Measurements from ENCODE around the gene ROR1. TPM values are rescaled to one million over a fixed set of nuclear protein-coding genes. Genes with fewer than 3 reads are reported as not detected.

ROR1 gene
- polyA plus RNA-seq, 1 of the 3 experiments (the other 2 are of a cell fraction), result 4.0 TPM

DNA sequence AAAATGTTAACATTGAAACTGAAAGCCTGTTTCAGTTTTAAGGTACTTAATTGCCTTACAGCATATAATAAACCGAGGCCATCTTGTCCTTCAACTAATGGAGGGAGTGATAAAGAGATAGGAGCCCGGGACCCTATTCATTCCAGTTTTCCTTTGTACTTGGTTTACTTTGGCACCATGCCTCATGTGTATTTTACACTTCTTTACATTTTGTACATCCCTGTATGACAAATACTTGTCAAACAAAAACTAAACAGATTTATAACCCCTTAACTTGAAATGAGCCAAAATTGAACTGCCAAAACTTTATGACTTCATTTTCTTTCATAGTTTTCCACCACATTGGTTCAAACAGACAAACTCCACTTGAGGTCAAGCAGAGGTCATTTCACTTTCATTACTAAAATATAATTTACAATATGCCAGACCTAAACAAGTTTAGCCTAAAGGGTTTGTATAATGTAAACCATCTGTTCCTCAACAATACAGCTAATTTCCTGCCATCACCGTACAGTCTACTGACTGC lies 398.7 kb downstream of the ROR1 start (continued):
- TF ChIP-seq, protein P1, sequence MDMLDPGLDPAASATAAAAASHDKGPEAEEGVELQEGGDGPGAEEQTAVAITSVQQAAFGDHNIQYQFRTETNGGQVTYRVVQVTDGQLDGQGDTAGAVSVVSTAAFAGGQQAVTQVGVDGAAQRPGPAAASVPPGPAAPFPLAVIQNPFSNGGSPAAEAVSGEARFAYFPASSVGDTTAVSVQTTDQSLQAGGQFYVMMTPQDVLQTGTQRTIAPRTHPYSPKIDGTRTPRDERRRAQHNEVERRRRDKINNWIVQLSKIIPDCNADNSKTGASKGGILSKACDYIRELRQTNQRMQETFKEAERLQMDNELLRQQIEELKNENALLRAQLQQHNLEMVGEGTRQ (IDR thresholded peaks at IDR 0.05; ENCODE audit: borderline replicate concordance, low read depth, low read length), result no peak
- TF ChIP-seq FOSL2 (IDR thresholded peaks at IDR 0.05; ENCODE audit: borderline replicate concordance, low read depth), result no peak
- no peak for TF ChIP-seq MEF2A (IDR thresholded peaks at IDR 0.05; ENCODE audit: borderline replicate concordance, low read depth)
- peak; percentile 49; the same call in 1 of the 2 replicates for TF ChIP-seq YY1 (IDR thresholded peaks at IDR 0.05; ENCODE audit: low read depth)
- TF ChIP-seq TEAD4 (IDR thresholded peaks at IDR 0.05; ENCODE audit: borderline replicate concordance, insufficient read depth), result peak; percentile 30; the same call in 1 of the 2 replicates
- TF ChIP-seq RAD21 (IDR thresholded peaks at IDR 0.05; ENCODE audit: low read length), result no peak; the same call in 1 of the 2 replicates
- peak; percentile 27; the same call in 1 of the 2 replicates for TF ChIP-seq MXI1 (IDR thresholded peaks at IDR 0.05; ENCODE audit: low read depth, low read length)
- no peak for TF ChIP-seq SIN3A (IDR thresholded peaks at IDR 0.05; ENCODE audit: borderline replicate concordance, low read depth, low read length)
- TF ChIP-seq ELF1 (IDR thresholded peaks at IDR 0.05), result no peak
- TF ChIP-seq, protein P2, sequence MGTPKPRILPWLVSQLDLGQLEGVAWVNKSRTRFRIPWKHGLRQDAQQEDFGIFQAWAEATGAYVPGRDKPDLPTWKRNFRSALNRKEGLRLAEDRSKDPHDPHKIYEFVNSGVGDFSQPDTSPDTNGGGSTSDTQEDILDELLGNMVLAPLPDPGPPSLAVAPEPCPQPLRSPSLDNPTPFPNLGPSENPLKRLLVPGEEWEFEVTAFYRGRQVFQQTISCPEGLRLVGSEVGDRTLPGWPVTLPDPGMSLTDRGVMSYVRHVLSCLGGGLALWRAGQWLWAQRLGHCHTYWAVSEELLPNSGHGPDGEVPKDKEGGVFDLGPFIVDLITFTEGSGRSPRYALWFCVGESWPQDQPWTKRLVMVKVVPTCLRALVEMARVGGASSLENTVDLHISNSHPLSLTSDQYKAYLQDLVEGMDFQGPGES (IDR thresholded peaks at IDR 0.05; ENCODE audit: low read depth, low read length), result no peak
- TF ChIP-seq RXRA (IDR thresholded peaks at IDR 0.05; ENCODE audit: borderline replicate concordance, low read depth), result peak; percentile 89

DNA sequence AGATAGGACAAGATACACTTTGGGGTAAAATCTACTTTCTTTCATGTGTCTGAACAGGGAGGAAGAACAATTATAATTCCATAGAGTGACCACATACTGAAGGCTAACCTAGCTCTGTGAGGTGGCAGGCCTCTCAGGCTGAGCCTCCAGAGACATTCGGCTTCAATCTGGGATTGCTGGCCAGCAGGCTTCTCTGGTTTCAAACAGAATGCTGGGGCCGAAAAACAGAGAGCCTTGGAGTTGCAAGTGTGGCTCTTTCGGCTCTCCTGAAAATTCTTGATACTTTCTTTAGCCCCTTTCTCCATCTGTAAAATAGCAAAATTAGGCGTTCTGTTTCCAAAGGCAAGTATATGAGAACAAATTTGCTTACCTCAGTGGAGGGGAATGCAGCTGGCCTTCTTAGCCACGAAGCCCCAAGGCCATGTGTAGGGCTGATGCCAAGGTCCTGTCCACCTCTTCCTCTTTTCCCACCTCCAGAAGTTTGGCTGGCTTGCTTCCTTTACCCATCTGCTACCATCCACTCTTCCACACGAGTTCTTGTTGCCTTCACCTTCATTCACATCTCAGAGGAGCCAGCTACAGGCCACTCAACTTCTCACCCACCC lies 399.6 kb downstream of the ROR1 start:
- Histone ChIP-seq H3K9me2 (no peaks in the 10 kb centered on the region), H3K4me2 (peak overlapping the region; percentile 51; the same call in 1 of the 2 replicates), H3K36me3 (replicated peaks in 1 of 2; ENCODE audit: control insufficient read depth in 1 of 2, insufficient read depth in 2 of 2, low read length in 1 of 2) (peaks cover 0 to 30% of the 10 kb centered on the region in 2 experiments), H3K27me3 (ENCODE audit: insufficient read depth) (no peaks in the 10 kb centered on the region), H3K9me3 (no peaks in the 10 kb centered on the region), H3F3A (replicated peaks; ENCODE audit: insufficient read depth) (peaks cover 20% of the 10 kb centered on the region), H2AFZ (ENCODE audit: low read depth) (no peak overlapping the region), H3K4me3 (ENCODE audit: low read depth in 2 of 2, low read length in 1 of 2) (no peak overlapping the region), H3K79me2 (ENCODE audit: insufficient read depth) (no peaks in the 10 kb centered on the region), H3K27ac (ENCODE audit: low read depth in 2 of 2, low read length in 1 of 2) (peak overlapping the region; percentile 91 to 100), H4K20me1 (ENCODE audit: insufficient read depth) (no peaks in the 10 kb centered on the region), H3K9ac (no peak overlapping the region; the same call in 1 of the 2 replicates), H3K4me1 (ENCODE audit: control insufficient read depth in 1 of 2, insufficient read depth in 2 of 2, low read depth in 1 of 2, low read length in 1 of 2) (peaks cover 33 to 50% of the 10 kb centered on the region in 2 experiments)
- no peak for DNase-seq
- ChIA-PET POLR2A (interaction anchor here (1.0 to 2.0 kb wide), 2 partner anchors 11 to 70 kb away, joined by 4 to 11 read pairs; no protein-coding TSS in a partner anchor), CTCF (interaction anchor here (1.1 to 3.1 kb wide), 10 partner anchors 10 to 509 kb away, joined by 3 to 16 read pairs (median 5); no protein-coding TSS in a partner anchor)
- no peak for TF ChIP-seq SMC3 (IDR thresholded peaks at IDR 0.05; ENCODE audit: low read depth, low read length)
- TF ChIP-seq RAD21 (IDR thresholded peaks at IDR 0.05; ENCODE audit: low read length), result no peak
- TF ChIP-seq EZH2phosphoT487 (IDR thresholded peaks at IDR 0.05; ENCODE audit: borderline replicate concordance, low read depth), result no peak
- TF ChIP-seq NFIC (IDR thresholded peaks at IDR 0.05; ENCODE audit: borderline replicate concordance), result no peak
- TF ChIP-seq, protein P3, sequence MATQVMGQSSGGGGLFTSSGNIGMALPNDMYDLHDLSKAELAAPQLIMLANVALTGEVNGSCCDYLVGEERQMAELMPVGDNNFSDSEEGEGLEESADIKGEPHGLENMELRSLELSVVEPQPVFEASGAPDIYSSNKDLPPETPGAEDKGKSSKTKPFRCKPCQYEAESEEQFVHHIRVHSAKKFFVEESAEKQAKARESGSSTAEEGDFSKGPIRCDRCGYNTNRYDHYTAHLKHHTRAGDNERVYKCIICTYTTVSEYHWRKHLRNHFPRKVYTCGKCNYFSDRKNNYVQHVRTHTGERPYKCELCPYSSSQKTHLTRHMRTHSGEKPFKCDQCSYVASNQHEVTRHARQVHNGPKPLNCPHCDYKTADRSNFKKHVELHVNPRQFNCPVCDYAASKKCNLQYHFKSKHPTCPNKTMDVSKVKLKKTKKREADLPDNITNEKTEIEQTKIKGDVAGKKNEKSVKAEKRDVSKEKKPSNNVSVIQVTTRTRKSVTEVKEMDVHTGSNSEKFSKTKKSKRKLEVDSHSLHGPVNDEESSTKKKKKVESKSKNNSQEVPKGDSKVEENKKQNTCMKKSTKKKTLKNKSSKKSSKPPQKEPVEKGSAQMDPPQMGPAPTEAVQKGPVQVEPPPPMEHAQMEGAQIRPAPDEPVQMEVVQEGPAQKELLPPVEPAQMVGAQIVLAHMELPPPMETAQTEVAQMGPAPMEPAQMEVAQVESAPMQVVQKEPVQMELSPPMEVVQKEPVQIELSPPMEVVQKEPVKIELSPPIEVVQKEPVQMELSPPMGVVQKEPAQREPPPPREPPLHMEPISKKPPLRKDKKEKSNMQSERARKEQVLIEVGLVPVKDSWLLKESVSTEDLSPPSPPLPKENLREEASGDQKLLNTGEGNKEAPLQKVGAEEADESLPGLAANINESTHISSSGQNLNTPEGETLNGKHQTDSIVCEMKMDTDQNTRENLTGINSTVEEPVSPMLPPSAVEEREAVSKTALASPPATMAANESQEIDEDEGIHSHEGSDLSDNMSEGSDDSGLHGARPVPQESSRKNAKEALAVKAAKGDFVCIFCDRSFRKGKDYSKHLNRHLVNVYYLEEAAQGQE (IDR thresholded peaks at IDR 0.05; ENCODE audit: low read depth, low read length), result no peak
- TF ChIP-seq, protein P4, sequence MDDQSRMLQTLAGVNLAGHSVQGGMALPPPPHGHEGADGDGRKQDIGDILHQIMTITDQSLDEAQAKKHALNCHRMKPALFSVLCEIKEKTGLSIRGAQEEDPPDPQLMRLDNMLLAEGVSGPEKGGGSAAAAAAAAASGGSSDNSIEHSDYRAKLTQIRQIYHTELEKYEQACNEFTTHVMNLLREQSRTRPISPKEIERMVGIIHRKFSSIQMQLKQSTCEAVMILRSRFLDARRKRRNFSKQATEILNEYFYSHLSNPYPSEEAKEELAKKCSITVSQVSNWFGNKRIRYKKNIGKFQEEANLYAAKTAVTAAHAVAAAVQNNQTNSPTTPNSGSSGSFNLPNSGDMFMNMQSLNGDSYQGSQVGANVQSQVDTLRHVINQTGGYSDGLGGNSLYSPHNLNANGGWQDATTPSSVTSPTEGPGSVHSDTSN (IDR thresholded peaks at IDR 0.05), result no peak
- no peak for TF ChIP-seq CHD2 (IDR thresholded peaks at IDR 0.05; ENCODE audit: low read length, partially characterized antibody)
- TF ChIP-seq, protein P2 (IDR thresholded peaks at IDR 0.05; ENCODE audit: low read depth, low read length), result no peak
- TF ChIP-seq POLR2AphosphoS5 (IDR thresholded peaks at IDR 0.05; ENCODE audit: low read depth, low read length), result no peak
- TF ChIP-seq GABPA (IDR thresholded peaks at IDR 0.05; ENCODE audit: low read depth), result no peak
- TF ChIP-seq YY1 (IDR thresholded peaks at IDR 0.05; ENCODE audit: low read depth), result no peak
- TF ChIP-seq, protein P1 (IDR thresholded peaks at IDR 0.05; ENCODE audit: borderline replicate concordance, low read depth, low read length), result no peak
- WGBS (ENCODE audit: low lambda C conversion rate), result 72% methylated on average over 6 of the region's 6 CpGs
